Measurements from ENCODE around the gene LIPI.

LIPI gene

GRCh38 chr21:14075346-14076142 lies 135.2 kb downstream of the LIPI start:
- no peak overlapping the region for H3K4me3 ChIP-seq (ENCODE audit: low read depth, low read length)
- TF ChIP-seq CTCF (IDR thresholded peaks at IDR 0.05; ENCODE audit: low read depth, low read length), result no peak
- no peak for TF ChIP-seq MAX (IDR thresholded peaks at IDR 0.05; ENCODE audit: low read depth, low read length)
- no peak for DNase-seq (ENCODE audit: low read depth)

- DNase-seq (ENCODE audit: low read depth), result no peak
- TF ChIP-seq MYC (IDR thresholded peaks at IDR 0.05; ENCODE audit: low read depth, low read length), result no peak
- TF ChIP-seq CTCF (IDR thresholded peaks at IDR 0.05; ENCODE audit: low read depth, low read length), result no peak
- TF ChIP-seq MAX (IDR thresholded peaks at IDR 0.05; ENCODE audit: low read depth, low read length), result no peak
- TF ChIP-seq POLR2A (IDR thresholded peaks at IDR 0.05; ENCODE audit: extremely low read depth, insufficient read length), result no peak
These were observed 136.6 kb downstream of the LIPI start for GRCh38 chr21:14074177-14074576.

GRCh38 chr21:14073615-14074014 lies 137.1 kb downstream of the LIPI start:
- no peak for DNase-seq (ENCODE audit: low read depth)
- no peak overlapping the region for H3K4me3 ChIP-seq (ENCODE audit: low read depth, low read length)
- TF ChIP-seq CTCF (IDR thresholded peaks at IDR 0.05; ENCODE audit: low read depth, low read length) (no peak), MAX (IDR thresholded peaks at IDR 0.05; ENCODE audit: low read depth, low read length) (no peak), POLR2A (IDR thresholded peaks at IDR 0.05; ENCODE audit: extremely low read depth, insufficient read length) (no peak), MYC (IDR thresholded peaks at IDR 0.05; ENCODE audit: low read depth, low read length) (no peak)

More at GRCh38 chr21:14074177-14074576, 136.6 kb downstream of the LIPI start:
- H3K4me3 ChIP-seq (ENCODE audit: low read depth, low read length), result no peak overlapping the region

- TF ChIP-seq POLR2A (IDR thresholded peaks at IDR 0.05; ENCODE audit: extremely low read depth, insufficient read length), result no peak
- TF ChIP-seq CTCF (IDR thresholded peaks at IDR 0.05; ENCODE audit: low read depth, low read length), result no peak
- TF ChIP-seq MAX (IDR thresholded peaks at IDR 0.05; ENCODE audit: low read depth, low read length), result no peak
- no peak for TF ChIP-seq MYC (IDR thresholded peaks at IDR 0.05; ENCODE audit: low read depth, low read length)
- no peak overlapping the region for H3K4me3 ChIP-seq (ENCODE audit: low read depth, low read length)
- no peak for DNase-seq (ENCODE audit: low read depth)
These were observed 137.8 kb downstream of the LIPI start for GRCh38 chr21:14072761-14073535.

GRCh38 chr21:14071902-14072734 lies 138.6 kb downstream of the LIPI start:
- DNase-seq (ENCODE audit: low read depth), result no peak
- no peak for TF ChIP-seq MAX (IDR thresholded peaks at IDR 0.05; ENCODE audit: low read depth, low read length)
- no peak for TF ChIP-seq POLR2A (IDR thresholded peaks at IDR 0.05; ENCODE audit: extremely low read depth, insufficient read length)
- H3K4me3 ChIP-seq (ENCODE audit: low read depth, low read length), result no peak overlapping the region
